GM19099 (cell line): ENCODE measurements around the gene PTPRN2.

ENCODE experiments used
- POLR2A ChIP-seq: IDR thresholded peaks from 3 replicates; pipeline ENCODE4 v1.6.1; 2011; ENCODE audit warnings: low read depth; ENCODE audit not compliant: insufficient read length; ENCODE audit errors: extremely low read depth

The PTPRN2 gene

DNA sequence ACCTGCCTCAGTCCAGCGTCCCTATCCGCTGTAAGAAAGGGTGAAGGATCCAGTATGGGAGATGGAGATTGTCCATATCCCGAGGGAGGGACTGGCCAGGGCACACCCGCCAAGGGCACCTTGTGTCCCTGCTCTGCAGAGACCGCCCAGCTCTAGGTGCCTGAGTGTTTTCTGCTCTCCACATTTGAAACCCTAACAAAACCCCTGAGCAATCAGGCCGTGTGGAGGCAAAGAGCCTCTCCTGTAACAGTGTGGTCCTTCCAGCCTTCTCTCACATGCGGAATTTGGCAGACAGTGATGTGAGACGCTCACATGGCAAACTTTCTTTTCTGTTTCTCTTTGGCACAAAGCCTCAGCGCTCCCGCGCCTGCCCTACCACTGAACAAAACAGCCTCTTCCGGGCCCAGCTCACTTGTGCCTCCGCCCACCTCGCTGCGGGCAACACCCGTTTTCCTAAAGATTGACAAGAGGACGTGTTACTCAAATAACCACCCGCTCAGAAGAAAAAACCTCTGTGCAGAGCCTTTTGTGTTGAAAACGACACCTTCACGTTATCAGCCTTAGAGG lies 736.0 kb downstream of the PTPRN2 start:
- no peak for TF ChIP-seq POLR2A

DNA sequence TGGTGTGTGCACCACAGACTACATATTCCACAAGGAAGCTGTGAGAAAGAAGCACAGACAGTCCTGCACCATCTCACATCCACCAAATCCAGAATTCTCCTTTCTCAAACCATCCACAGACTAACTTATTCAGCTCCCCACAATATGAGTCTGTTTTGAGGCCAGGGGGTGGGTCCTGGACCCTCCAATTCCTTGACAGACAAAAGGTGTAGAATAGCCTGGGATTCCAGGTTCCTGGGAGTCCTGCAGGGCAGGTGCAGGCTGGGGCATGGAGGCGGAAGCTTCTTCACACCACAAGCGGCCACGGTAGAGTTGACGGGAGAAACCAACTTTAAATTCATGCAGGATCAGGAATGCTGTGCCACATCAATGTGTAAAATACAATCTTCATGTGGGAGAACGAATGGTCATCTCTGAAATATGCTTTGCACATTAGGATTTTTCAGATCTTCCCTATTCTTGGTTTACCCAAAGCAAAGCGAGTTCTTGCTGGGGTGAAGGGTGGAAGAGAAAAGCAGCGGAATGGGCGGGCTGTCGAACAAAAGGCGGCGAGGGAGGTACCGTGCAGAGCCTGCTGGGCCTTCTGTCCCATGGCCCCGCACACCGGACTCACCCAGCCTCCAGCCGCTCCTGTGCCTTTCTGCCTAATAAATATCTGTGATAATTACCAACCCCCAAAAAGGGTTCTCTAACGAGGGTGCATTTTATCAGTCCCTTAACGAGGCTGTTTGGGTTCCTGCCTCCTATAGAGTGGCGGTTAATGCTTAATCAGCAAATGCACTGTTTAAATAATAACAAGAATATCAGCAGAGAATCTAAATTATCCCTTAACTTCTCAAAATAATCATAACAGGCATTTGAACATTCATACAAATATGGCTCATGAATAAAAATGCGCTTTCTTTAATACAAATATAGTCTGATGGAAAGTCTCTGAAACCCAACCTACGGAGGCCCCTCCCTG lies 736.9 kb downstream of the PTPRN2 start:
- TF ChIP-seq POLR2A = no peak

DNA sequence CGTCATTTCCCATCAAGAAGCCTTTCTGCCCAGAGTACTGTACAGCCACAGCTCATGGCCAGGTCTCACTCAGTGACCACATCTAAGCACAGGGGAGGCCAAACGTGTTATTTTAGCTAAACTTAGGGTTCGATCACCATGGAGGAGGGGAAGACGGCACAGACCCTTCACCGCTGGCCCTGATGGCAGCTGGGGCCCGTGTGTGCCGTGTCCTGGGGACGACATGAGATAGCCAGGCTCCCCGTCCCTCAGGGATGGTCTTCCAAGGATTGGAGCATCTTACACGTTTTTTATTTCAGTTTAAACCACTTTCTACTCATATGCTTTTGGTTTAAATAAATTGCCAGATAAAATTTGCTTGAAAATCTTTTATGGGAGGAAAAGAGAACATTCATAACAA lies 737.9 kb downstream of the PTPRN2 start:
- no peak for TF ChIP-seq POLR2A

DNA sequence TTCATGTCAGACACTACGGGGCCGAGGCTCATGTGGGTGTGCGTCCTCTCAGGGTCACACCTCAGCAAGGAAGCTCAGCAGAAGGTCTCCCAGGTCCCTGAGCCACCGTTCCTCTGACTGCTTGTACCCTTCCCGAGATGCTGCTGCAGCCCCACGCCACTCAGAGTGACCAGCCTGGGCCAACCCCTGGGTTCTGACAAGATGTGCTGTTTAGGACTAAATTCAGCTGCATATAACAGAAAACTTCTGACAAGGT lies 738.4 kb downstream of the PTPRN2 start:
- no peak for TF ChIP-seq POLR2A

DNA sequence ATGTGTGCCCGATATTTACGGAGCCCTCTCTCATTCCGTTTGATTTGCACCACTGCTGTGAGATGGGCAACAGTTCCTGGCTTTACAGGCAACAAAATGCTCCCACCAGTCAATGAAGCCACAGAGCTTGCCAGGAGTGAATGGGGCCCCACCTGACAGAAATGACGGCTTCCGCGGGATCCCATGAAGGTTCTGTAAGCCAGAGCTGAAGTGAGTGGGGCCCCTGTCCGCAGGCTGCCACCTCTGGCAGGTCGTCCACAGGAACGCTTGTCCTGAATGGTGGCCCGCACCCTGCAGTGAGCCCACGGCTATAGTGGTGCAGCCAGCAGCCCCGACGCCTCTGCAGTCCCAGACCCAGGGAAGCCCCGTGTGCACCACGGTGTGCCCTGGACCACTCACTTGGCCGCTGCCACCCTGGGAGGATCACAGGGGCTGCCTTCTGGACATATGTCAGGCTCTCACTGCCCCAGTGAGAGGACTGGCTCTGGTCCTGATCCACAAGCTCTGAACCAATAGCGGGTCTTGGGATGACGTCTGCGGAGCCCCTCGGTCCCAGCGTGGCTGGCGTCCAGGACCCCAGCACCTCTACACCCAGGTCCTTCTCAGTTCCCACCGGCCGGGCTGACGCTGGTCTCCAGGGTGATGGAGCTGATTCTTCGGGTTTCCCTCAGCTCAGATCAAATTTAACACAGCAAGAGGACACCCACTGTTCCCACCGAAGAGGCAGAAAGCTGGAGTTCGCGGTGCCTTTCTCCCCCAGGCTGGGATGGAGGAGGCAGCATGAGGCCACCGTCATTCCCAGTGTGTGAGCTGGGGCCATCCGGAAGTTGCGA lies 738.9 kb downstream of the PTPRN2 start:
- TF ChIP-seq POLR2A = no peak

DNA sequence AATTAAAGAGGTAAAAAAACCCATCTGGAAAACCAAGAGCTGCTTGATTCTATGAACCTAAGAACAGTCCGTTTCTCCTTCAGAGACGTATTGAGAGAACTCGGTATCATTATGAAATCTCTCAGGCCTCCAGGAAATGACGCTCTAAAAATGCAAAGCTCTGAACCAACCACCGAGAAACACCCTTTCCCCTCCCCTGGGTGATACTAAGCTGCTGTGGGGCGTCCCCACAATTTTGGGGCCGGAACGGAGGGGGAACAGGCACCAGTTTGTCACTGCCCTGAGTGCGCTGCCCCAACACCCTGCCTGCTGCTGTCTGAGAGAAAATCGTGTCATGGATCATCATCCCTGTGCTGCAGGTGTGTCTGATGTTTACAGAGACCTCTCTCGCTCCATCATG lies 741.4 kb downstream of the PTPRN2 start:
- no peak for TF ChIP-seq POLR2A

DNA sequence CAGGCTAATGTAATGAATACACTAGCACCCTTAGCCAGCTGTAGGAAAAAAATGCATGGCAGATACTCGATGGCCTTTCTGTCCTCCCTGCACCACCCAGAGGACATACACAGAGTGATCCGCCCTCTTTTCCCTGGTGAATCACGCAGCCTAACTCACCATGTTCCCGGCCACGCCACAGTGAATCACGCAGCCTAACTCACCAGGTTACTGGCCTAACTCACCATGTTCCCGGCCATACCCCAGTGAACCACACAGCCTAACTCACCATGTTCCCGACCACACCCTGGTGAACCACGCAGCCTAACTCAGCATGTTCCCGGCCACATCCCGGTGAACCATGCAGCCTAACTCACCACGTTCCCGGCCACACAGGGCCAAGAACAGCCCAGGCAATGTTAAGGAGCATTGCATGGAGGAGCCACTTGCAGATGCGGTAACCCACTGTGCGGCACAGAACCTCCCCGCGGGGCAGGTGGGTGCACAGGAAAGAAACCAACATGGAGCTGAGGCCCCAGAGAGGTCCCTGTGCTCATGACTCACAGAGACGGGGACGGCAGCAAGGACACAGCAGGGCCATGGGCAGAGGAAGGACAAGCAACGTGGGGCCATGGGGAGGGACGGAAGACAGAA lies 742.3 kb downstream of the PTPRN2 start:
- TF ChIP-seq POLR2A = no peak

DNA sequence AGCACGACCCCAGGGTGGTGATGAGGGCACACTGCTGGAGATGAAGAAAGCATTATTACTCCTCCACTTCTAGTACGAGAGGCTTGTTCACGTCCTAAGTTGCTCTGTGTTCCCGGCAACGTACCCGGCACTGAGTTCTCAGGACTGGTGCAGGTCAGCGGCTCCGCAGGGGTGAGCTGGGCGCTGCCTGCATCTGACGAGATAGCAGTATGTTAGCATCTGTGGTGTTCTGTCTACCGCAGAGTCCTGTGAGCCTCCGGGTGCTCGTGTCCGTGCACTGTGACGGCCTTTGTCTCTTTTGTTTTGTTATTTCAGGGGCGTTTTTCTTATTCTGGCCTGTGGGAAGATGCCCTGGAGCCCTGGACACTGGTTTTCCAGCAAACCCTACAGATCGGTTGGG lies 743.0 kb downstream of the PTPRN2 start:
- TF ChIP-seq POLR2A = no peak

DNA sequence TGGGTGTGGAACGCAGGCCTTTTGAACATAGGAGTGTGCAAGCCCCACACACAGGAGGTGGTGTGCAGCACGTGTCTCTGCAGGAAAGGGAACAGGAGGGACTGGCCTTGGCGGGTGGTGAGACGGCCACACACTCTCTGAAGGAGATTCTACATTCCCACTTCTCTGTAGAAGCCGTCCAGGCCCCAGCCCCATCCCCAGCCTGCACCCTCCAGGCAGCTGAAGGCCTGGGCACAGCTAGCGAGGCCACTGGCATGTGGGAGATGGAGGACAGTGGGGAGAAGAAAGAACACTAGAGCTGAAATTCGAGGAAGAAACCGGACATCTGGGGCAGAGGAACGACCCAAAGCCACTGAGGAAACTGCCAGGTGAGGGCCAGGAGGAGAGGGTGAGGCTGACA lies 743.5 kb downstream of the PTPRN2 start:
- no peak for TF ChIP-seq POLR2A

DNA sequence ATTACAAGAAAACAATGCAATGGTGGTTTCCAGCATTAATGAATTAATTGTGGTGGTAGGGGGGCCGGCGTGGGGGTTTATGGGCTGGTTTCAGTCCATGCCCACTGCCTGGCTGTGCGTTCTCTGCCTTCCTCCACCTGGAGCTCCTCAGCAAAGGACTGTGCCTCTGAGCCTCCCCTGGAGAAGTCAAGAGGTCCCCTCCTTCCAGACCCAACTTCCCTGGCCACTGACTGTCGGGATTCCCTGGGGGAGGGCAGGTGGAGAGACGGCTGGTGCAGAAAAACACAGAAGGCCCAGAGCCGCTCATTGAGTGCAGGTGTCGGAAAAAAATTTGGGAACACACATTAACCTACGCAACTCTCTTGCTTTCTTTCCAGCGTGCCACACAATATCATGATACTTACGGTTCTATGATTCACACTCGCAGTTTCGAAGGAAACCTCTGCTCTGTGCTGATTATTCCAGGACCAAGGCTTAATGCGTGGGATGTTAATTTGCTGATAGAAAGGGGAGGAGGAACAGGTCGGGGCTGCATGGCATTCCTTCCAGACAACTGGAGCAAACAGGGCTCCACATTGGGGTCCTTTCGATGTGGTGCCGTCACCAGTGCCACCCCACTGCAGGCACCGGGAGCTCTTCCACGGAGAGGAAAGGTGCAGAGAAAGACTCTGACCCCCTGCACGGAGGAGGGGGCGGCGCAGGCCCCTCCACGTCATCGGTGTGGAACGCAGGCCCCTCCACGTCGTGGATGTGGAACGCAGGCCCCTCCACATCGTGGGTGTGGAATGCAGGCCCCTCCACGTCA lies 744.1 kb downstream of the PTPRN2 start:
- no peak for TF ChIP-seq POLR2A

DNA sequence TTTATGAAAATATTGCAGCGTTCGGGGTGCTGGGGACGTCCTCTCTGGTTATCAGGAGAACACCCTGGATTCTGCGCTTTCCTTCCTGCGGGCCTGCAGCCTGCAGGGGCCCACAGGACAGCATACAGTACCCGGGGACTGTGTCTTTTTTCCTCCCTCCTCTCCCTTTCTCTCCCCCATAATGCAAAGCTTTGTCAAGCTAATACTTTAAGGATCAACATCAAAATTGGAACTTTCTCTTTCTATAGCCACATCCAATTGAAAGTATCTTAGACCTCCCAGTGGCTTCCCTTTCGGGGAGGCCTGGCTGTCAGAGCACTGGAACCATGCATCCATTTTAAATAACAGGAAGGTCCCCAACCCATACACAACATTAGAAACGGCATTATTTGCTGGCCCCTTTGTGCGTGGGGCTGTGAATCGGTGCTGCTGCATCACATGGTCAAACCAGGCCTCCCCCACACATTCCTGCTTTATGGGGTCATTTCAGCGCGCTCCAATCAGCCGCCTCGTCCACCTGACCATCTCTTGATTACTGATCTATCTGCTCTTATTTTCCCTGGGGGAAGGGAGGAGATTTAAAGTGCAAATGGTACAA lies 745.8 kb downstream of the PTPRN2 start:
- TF ChIP-seq POLR2A = no peak

DNA sequence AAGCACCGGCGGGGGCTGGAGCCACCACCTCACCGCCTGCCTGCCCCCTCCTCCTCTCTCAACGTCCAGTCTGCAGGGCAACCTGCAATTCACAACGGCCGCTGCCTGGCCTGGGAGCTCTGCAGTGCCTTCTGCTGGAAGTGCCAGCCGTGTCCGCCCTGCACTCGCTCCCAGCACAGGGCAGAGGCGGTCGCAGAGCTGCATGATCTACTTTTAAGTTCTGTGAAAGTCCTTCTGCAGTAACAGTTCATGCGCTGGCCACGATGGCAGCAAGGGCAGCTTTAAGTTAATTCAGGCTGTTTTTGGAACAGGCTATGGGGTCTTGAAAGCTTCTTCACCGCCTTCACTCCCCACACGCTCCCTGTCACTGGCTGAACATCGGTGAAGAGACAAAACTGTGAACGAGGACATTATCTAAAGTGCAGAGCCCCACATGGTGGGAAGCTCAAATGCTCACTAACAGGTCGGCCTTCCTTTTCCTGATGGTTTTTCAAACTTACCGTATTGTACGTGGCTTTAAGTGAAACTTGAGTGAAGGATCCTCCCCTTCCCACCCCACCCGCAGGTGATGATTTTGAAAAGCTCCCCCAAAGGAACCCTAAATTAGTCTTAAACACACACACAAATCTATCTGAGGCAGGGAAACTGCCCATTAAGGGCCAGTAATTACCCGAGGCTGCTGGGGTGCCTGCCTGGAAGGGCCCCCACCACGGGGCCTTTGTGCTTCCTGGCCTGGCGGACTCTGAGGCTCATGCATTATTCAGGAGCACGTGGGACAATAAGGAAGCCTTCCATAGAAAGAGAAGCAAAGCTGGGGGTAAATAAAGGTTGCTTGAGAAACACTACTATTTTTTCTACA lies 746.5 kb downstream of the PTPRN2 start:
- TF ChIP-seq POLR2A = no peak
